Hematopoietic multipotent progenitor cell treated with erythropoietin and hydrocortisone succinate and interleukin-3 and kit ligand, for 6 days (in vitro differentiated cells): Measurements from ENCODE around the gene RNF13.

ENCODE experiments used
- DNase-seq: peaks from one replicate; pipeline ENCODE4 v3.0.0-alpha.2; 2015

RNF13 gene

GRCh38 chr3:149812606-149813366, at the start of gene RNF13:
TSS of gene RNF13 (plus strand) at chr3:149813215. CDS start at chr3:149846027, 32,812 bp downstream.
- DNase-seq, result peak; percentile 98

- DNase-seq, result no peak
Measured at GRCh38 chr3:149763565-149764195, 49.3 kb upstream of the RNF13 start.

GRCh38 chr3:149764302-149764701, 48.7 kb upstream of the RNF13 start:
- DNase-seq, result no peak

GRCh38 chr3:149765762-149766334, 47.2 kb upstream of the RNF13 start:
- peak; percentile 55 for DNase-seq

- no peak for DNase-seq
Measured at GRCh38 chr3:149767720-149768119, 45.3 kb upstream of the RNF13 start.

- DNase-seq, result no peak
Measured at GRCh38 chr3:149768704-149769103, 44.3 kb upstream of the RNF13 start.

- no peak for DNase-seq
Measured at GRCh38 chr3:149770246-149770645, 42.8 kb upstream of the RNF13 start.

GRCh38 chr3:149771652-149772271, 41.3 kb upstream of the RNF13 start:
- DNase-seq, result peak; percentile 78

- no peak for DNase-seq
Measured at GRCh38 chr3:149772861-149773260, 40.2 kb upstream of the RNF13 start.

- no peak for DNase-seq
Measured at GRCh38 chr3:149776170-149776569, 36.8 kb upstream of the RNF13 start.

GRCh38 chr3:149777414-149778214, 35.4 kb upstream of the RNF13 start:
- DNase-seq, result no peak

GRCh38 chr3:149781211-149781610, 31.8 kb upstream of the RNF13 start:
- DNase-seq, result peak; percentile 35

GRCh38 chr3:149781741-149782140, 31.3 kb upstream of the RNF13 start:
- DNase-seq, result no peak

- DNase-seq, result peak; percentile 43
Measured at GRCh38 chr3:149783576-149783975, 29.4 kb upstream of the RNF13 start.

GRCh38 chr3:149784064-149784704, 28.8 kb upstream of the RNF13 start:
- no peak for DNase-seq

GRCh38 chr3:149790268-149790667, 22.7 kb upstream of the RNF13 start:
- DNase-seq, result no peak

- no peak for DNase-seq
Measured at GRCh38 chr3:149790698-149791097, 22.3 kb upstream of the RNF13 start.

GRCh38 chr3:149792452-149793270, 20.4 kb upstream of the RNF13 start, which contains the start of gene ANKUB1:
TSS of gene ANKUB1 (minus strand) at chr3:149792554. CDS start at chr3:149792366, 188 bp downstream.
- no peak for DNase-seq

- no peak for DNase-seq
Measured at GRCh38 chr3:149796026-149796425, 17.0 kb upstream of the RNF13 start.

- DNase-seq, result no peak
Measured at GRCh38 chr3:149800693-149801092, 12.3 kb upstream of the RNF13 start.

GRCh38 chr3:149801195-149801594, 11.8 kb upstream of the RNF13 start:
- no peak for DNase-seq
